GM12878 (cell line): Measurements from ENCODE around the gene CENATAC. TPM values are rescaled to one million over a fixed set of nuclear protein-coding genes. Genes with fewer than 3 reads are reported as not detected.
A peak's percentile ranks its signal among the peaks of the same experiment; 100 is the strongest.

Experiments used
- ATAC-seq: fragments of 200-7000 bp; cut with Tn5 transposase; 3 replicates; pipeline ENCODE4 v1.9.1; 2020; ENCODE audit warnings: mild to moderate bottlenecking, moderate library complexity
- BruUV-seq: library from RNA; stranded (reverse); fragments of 400-500 nt; replicated peaks from 2 replicates; lab custom pipeline; 2021; lab: Mats Ljungman, UMichigan
- CTCF ChIA-PET: fragments of 300-600 bp; sonication (Branson Sonifier 250); formaldehyde crosslinking; extraction: SDS; loops from one replicate; lab custom pipeline; 2021; ENCODE audit warnings: inconsistent platforms; lab: Yijun Ruan, JAX
- POLR2A ChIA-PET: fragments of 350-600 bp; formaldehyde crosslinking; extraction: SDS; loops from one replicate; lab custom pipeline; 2021; ENCODE audit warnings: inconsistent platforms; lab: Charles Lee
- RAD21 ChIA-PET: fragments of 300-600 bp; sonication (Branson Sonifier 250); formaldehyde crosslinking; loops from one replicate; lab custom pipeline; 2023; ENCODE audit warnings: antibody characterized with exemption; ENCODE audit not compliant: unreplicated experiment; lab: Charles Lee
- SMC1A ChIA-PET: fragments of 300-600 bp; sonication (Branson Sonifier 250); formaldehyde crosslinking; loops from one replicate; lab custom pipeline; 2023; ENCODE audit not compliant: unreplicated experiment, uncharacterized antibody; lab: Charles Lee
- DNase-seq: peaks from one replicate; pipeline ENCODE4 v3.0.0-alpha.2; 2011; ENCODE audit warnings: low read depth, low spot score
- FAIRE-seq: peaks from 3 replicates; lab custom pipeline; 2011; peaks lifted over from hg19 to GRCh38; lab: Jason Lieb, UNC
- H2AFZ ChIP-seq: 2 replicates; pipeline ENCODE4 v1.6.0; 2011; ENCODE audit warnings: low read depth, low read length, control low read depth; ENCODE audit not compliant: control insufficient read depth
- H3K27ac ChIP-seq: 2 replicates; pipeline ENCODE4 v1.5.1; 2011; ENCODE audit warnings: control low read depth; ENCODE audit not compliant: control insufficient read depth, insufficient read depth
- H3K27me3 ChIP-seq, 2 experiments: replicated peaks in 1 of 2; 2 replicates each; pipeline versions ENCODE4 v1.6.0 to v1.6.1; 2011; ENCODE audit warnings: low read length in 1 of 2; ENCODE audit not compliant: control insufficient read depth in 2 of 2, insufficient read depth in 2 of 2
- H3K36me3 ChIP-seq, 2 experiments: 2 replicates each; pipeline ENCODE4 v1.5.1; 2011; ENCODE audit warnings: low read length in 1 of 2; ENCODE audit not compliant: control insufficient read depth in 2 of 2, insufficient read depth in 2 of 2
- H3K4me1 ChIP-seq: 2 replicates; pipeline ENCODE4 v1.6.1; 2011; ENCODE audit warnings: mild to moderate bottlenecking, low read length, moderate library complexity, mixed read lengths; ENCODE audit not compliant: control insufficient read depth, insufficient read depth
- H3K4me2 ChIP-seq: 2 replicates; pipeline ENCODE4 v1.6.0; 2011; ENCODE audit warnings: control low read depth; ENCODE audit not compliant: control insufficient read depth, insufficient read depth
- H3K4me3 ChIP-seq: fragments of 200-600 bp; sonication (generic); 2 replicates; pipeline ENCODE4 v1.5.1; 2016
- H3K79me2 ChIP-seq: 2 replicates; pipeline ENCODE4 v1.6.0; 2011; ENCODE audit warnings: low read length; ENCODE audit not compliant: control insufficient read depth, insufficient read depth
- H3K9ac ChIP-seq: 2 replicates; pipeline ENCODE4 v1.8.0; 2011; ENCODE audit warnings: low read length, control low read depth, mixed read lengths; ENCODE audit not compliant: control insufficient read depth, insufficient read depth
- H3K9me3 ChIP-seq: replicated peaks from 3 replicates; pipeline ENCODE4 v1.5.1; 2011; ENCODE audit warnings: mild to moderate bottlenecking, low read length; ENCODE audit not compliant: control insufficient read depth, insufficient read depth
- H4K20me1 ChIP-seq: 2 replicates; pipeline ENCODE4 v1.6.0; 2011; ENCODE audit not compliant: control insufficient read depth, insufficient read depth
- CTCF ChIP-seq, 3 experiments: IDR thresholded peaks in 2 of 3; conservative IDR thresholded peaks in 1 of 3; 2 replicates each; pipeline ENCODE4 v1.5.1; 2011; ENCODE audit warnings: low read depth in 3 of 3, low read length in 3 of 3, mild to moderate bottlenecking in 3 of 3, control low read depth in 2 of 3, moderate library complexity in 2 of 3, inconsistent platforms in 1 of 3, mixed read lengths in 1 of 3; ENCODE audit not compliant: control insufficient read depth in 2 of 3, insufficient read depth in 1 of 3; ENCODE audit errors: extremely low read depth in 1 of 3
- E2F8 ChIP-seq: fragments of 450-650 bp; IDR thresholded peaks from 2 replicates; pipeline ENCODE4 v1.6.1; 2018; ENCODE audit warnings: mild to moderate bottlenecking, low read depth, moderate library complexity; ENCODE audit not compliant: partially characterized antibody
- GATAD2B ChIP-seq: fragments of 450-650 bp; conservative IDR thresholded peaks from 2 replicates; pipeline ENCODE4 v1.6.1; 2017; ENCODE audit warnings: low read depth, mild to moderate bottlenecking, moderate library complexity
- POLR2A ChIP-seq: IDR thresholded peaks from 2 replicates; pipeline ENCODE4 v1.6.1; 2011; ENCODE audit warnings: low read depth, mild to moderate bottlenecking, low read length
- POLR2AphosphoS5 ChIP-seq: IDR thresholded peaks from 2 replicates; pipeline ENCODE4 v1.6.1; 2011; ENCODE audit warnings: mild to moderate bottlenecking, low read length, inconsistent platforms
- RELA ChIP-seq: fragments of 450-650 bp; IDR thresholded peaks from 2 replicates; pipeline ENCODE4 v1.8.0; 2014; ENCODE audit warnings: borderline replicate concordance; ENCODE audit not compliant: partially characterized antibody
- ZBED1 ChIP-seq: IDR thresholded peaks from 2 replicates; pipeline ENCODE4 v1.6.1; 2016; ENCODE audit warnings: borderline replicate concordance
- ZSCAN29 ChIP-seq: fragments of 450-650 bp; IDR thresholded peaks from 2 replicates; pipeline ENCODE4 v1.6.1; 2017; ENCODE audit warnings: mild to moderate bottlenecking, moderate library complexity
- WGBS: methylation state at CpG from one replicate; pipeline ENCODE4 v1.1.6; 2016; ENCODE audit warnings: low lambda C conversion rate; ENCODE audit not compliant: insufficient replicate concordance, insufficient coverage; ENCODE audit errors: missing lambda C conversion rate; 5-methylcytosine and 5-hydroxymethylcytosine counted together
- in situ Hi-C: fragments of 300-500 bp; cut with MboI; formaldehyde crosslinking; loops from 9 replicates; pipeline ENCODE4 v1.14.3; 2018; ENCODE audit warnings: mixed read lengths
- intact Hi-C: fragments of 100-400 bp; cut with micrococcal nuclease; formaldehyde crosslinking; loops from one replicate; pipeline ENCODE4 v1.14.2; 2022; ENCODE audit not compliant: unreplicated experiment
- polyA plus RNA-seq, 11 experiments: library from polyadenylated mRNA; depleted of rRNA in 4 of 11; unstranded in 6 of 11; stranded (reverse) in 5 of 11; fragments of >200 nt; fragmentation: Nextera tagmentation in 4 of 11; fragmentation: Illumina TruSeq in 1 of 11; extraction: Ambion mirVana in 4 of 11; extraction: Trizol in 1 of 11; gene quantifications; 1 replicate in 1 of 11; 2 replicates in 10 of 11; pipeline versions ENCODE4 v1.2.1 to v1.2.3, GENCODE V29; 2011 to 2016; ENCODE audit warnings: inconsistent platforms in 2 of 11, missing spikeins in 2 of 11, low read depth in 1 of 11
- total RNA-seq, 4 experiments: library from RNA; depleted of rRNA in 3 of 4; stranded (reverse); fragments of >200 nt in 3 of 4; fragmentation: Illumina TruSeq in 1 of 4; extraction: Trizol in 1 of 4; gene quantifications; 2 replicates each; pipeline versions ENCODE4 v1.2.1 to v1.2.3, GENCODE V29; 2013 to 2021

Gene CENATAC
- total and polyA plus RNA-seq, 10 of the 15 experiments (the other 5 are each of a cell fraction or from before 2014, with no cell fraction given) = 4.8 to 37.1 (median 24.1) TPM

GRCh38 chr11:119015054-119015611 is 17.2 kb downstream of the CENATAC start (continued):
- no peak for TF ChIP-seq CTCF (IDR thresholded peaks at IDR 0.05 in 2 of 3, conservative IDR thresholded peaks at IDR 0.05 in 1 of 3; ENCODE audit: control insufficient read depth in 2 of 3, extremely low read depth in 1 of 3, insufficient read depth in 1 of 3, low read depth in 3 of 3, low read length in 3 of 3)
- TF ChIP-seq GATAD2B = no peak

GRCh38 chr11:119016216-119017009 is 18.5 kb downstream of the CENATAC start:
- RAD21 ChIA-PET = interaction anchor here (1.0 kb wide), 1 partner anchor 19 kb away, joined by 3 read pairs; the partner anchor contains the start of gene CENATAC
- POLR2A ChIA-PET = interaction anchor here (0.7 to 1.9 kb wide), 9 partner anchors 11 to 106 kb away, joined by 3 to 9 read pairs (median 4); partner anchors contain the start of genes CENATAC and VPS11
- Histone ChIP-seq H4K20me1 (no peaks in the 10 kb centered on the region), H3K36me3 (peaks cover 13 to 24% of the 10 kb centered on the region in 2 experiments), H3K4me1 (no peaks in the 10 kb centered on the region; the same call in 1 of the 2 replicates), H3K4me3 (peak overlapping the region; percentile 96), H3K4me2 (peak overlapping the region; percentile 91), H3K27me3 (no peaks in the 10 kb centered on the region), H3K79me2 (peaks cover 51% of the 10 kb centered on the region), H2AFZ (no peak overlapping the region), H3K27ac (no peak overlapping the region), H3K9ac (peak overlapping the region; percentile 10; the same call in 1 of the 2 replicates), H3K9me3 (no peaks in the 10 kb centered on the region; the same call in 2 of the 3 replicates)
- DNase-seq = no peak
- FAIRE-seq = no peak
- intact Hi-C loops = loop anchor here (5.0 kb wide), 1 partner anchor 86 kb away; the partner anchor contains the start of gene DPAGT1
- BruUV-seq = no TSS peak
- WGBS = 67% methylated on average over 14 of the region's 14 CpGs
- in situ Hi-C loops = no loop called here
- TF ChIP-seq ZBED1 (no peak), E2F8 (no peak), POLR2A (peak; percentile 38), RELA (no peak), ZSCAN29 (no peak), POLR2AphosphoS5 (0 out of 2 replicates have a peak, but pooled peaks have one; percentile 60)
- SMC1A ChIA-PET = interaction anchor here (1.1 to 6.4 kb wide), 3 partner anchors 13 to 18 kb away, joined by 4 to 40 read pairs (median 26); partner anchors contain the start of genes CENATAC and SLC37A4
- CTCF ChIA-PET = interaction anchor here (0.7 to 2.5 kb wide), 7 partner anchors 19 to 307 kb away, joined by 3 to 8 read pairs (median 3); partner anchors contain the start of gene CBL
- no peak for ATAC-seq
